ENCODE results near the gene CARD11. TPM values are rescaled to one million over a fixed set of nuclear protein-coding genes. Genes with fewer than 3 reads are reported as not detected.

Gene CARD11
- total RNA-seq, 1 experiment from 2014 or later: not detected

DNA sequence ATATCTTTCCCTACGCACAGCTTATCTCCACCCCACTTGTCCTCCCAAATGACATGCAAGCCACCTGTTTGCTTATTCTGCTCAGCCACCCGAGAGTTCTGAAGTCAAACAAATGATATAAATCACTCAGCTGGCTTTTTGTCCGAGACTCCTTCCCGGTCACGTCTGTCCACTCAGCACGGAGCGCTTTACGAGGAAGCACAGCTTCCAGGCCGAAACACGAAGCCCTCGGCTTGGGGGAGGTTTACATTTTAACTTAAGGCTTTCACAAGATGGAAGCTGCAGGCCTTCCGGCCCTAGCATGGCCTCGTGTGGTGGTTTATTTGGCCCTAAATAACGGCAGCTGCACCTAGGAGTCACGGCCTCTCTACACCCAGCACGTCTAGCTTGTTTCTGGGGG, 139.5 kb downstream of the CARD11 start:
- in situ Hi-C loops (cut with HindIII; ENCODE audit: low sequenced_read_pairs): no loop called here
- no peak for DNase-seq (ENCODE audit: low spot score)

DNA sequence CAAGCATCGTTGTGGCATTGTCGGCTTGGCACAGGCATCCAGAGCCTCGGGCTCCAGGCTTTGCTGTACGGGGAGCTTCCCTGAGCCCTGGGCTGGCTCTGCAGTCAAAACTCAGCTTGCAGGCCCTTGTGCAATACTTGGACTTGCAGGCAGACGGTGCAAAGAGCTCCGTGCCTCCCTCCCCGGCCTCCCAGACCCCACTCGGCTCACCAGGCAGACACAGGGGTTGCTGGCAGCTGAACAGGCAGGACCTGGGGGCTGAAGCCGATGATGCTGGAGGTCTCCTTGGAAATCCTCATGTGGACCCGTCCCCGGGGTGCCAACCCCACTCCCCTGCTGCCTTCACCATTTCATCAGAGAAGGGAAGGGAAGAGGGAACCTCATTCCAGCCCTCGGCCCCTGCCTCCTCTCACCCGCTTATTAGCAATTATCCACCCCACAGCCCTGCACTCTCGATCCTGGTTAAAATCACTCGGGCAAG, 139.9 kb downstream of the CARD11 start:
- DNase-seq (ENCODE audit: low spot score): no peak
- in situ Hi-C loops (cut with HindIII; ENCODE audit: low sequenced_read_pairs): no loop called here

DNA sequence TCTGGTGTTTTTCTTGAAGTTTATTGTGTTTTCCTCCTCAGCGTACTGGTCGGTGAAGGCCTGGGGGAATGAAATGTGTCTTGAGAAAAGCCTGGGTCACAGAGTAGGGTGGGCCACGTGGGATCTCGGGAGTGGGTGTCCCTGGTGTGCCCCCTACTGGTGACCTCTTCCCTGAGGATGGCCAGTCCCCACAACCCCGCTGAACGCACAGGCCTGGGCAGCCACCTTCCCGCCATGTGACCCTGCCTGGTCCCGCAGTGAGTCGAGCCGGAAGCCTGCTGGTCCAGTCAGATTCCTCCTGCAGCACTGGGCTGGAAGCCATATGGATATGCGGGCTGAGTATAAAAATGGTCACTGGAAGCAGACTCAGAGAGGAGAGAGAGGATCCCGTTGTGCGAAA, 146.6 kb downstream of the CARD11 start:
- no peak for DNase-seq (ENCODE audit: low spot score)
- in situ Hi-C loops (cut with HindIII; ENCODE audit: low sequenced_read_pairs): no loop called here

DNA sequence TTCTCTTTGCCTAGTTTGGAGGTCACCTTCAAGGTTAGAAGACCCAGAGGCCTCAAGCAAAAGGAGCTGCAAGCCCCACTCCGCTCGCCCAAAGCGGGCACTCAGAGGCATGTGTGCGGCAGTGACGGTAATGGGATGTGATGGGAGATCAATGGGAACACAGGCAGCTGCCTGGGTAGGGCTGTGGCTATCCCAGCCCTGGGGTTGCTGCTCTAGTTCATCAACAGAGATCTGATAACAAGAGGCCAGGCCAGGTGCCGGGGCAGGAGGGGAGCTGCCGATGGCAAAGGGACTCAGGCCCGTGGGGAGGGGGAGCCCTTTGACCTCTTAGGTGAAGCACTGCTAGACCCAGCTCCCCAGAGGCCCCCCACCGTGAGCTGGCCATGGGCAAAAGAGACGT, 147.5 kb downstream of the CARD11 start:
- in situ Hi-C loops (cut with HindIII; ENCODE audit: low sequenced_read_pairs): no loop called here
- DNase-seq (ENCODE audit: low spot score): no peak

DNA sequence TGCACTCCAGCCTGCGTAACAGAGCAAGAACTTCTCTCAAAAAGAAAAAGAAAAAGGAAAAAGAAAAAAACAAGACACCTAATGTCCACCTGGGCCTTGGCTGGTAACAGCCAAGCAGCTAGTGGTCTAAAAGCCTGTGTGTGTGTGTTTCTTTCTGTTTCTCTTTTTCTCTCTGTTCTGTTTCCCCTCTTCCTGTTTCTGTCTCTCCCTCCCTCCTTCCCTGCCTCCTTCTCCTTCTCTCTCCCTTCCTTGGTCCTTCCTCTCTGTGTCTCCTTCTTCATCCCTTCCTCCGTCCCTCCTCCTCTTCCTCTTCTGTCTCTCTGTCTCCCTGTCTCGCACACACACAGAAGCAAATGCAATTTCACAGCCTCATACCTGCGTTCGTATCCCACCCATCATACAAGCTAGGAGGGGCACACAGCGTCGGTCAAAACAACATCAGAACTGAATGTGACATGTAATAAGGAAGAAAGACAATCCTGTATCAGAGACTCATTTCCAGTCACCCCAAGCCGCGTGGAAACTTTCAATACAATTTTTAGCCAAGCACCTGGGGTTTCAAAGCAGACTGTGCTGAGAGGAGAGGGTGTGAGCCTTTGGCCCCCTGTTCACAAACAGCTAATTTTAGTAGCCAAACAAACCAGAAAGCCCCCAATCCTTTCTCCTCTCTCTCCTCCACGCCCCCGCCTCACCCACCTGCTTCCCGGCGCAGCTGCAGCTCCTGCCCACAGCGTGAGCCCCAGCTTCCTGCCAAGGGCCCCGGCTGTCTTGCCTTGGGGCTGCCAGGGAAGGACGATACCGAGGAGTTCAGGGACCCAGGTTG, 149.3 kb downstream of the CARD11 start:
- no peak for DNase-seq (ENCODE audit: low spot score)
- in situ Hi-C loops (cut with HindIII; ENCODE audit: low sequenced_read_pairs): no loop called here

DNA sequence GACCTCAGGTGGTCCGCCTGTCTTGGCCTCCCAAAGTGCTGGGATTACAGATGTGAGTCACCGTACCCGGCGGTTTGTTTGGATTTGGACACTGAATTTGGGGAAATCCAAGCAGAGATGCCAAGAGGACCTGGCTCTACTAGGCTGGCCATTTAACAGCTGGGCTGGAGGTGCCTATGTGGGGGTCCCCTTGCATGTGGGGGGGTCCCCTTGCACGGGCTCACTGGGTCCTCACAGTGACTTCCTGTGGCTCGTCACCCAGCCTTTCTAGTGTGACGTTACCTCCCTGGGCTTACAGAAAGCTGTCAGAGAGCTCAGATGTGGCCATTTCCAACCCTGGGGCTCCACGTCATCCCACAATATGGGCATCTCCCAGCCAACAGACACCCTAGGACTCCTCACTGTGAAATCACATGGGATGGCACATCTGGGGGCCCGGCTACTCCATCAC, 150.2 kb downstream of the CARD11 start:
- DNase-seq (ENCODE audit: low spot score): no peak
- in situ Hi-C loops (cut with HindIII; ENCODE audit: low sequenced_read_pairs): no loop called here

DNA sequence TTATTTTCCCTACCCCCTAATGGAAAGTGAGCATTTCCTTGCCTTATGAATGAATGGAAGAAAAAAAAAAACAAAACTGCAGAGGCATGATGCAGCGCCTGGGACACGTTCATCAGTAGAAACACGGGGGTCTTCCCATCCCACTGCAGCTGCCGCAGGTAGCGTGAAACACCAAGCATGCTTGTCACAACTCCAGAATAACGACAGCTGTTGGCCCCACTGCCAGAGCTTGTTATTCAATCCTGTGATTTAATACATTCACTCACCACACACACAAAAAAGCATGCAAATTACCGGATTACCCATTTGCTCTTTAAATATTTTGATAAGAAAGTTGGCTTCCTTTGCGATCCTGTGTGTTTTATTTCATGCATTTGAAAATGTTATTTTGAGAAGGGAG, 151.1 kb downstream of the CARD11 start:
- in situ Hi-C loops (cut with HindIII; ENCODE audit: low sequenced_read_pairs): no loop called here
- no peak for DNase-seq (ENCODE audit: low spot score)

DNA sequence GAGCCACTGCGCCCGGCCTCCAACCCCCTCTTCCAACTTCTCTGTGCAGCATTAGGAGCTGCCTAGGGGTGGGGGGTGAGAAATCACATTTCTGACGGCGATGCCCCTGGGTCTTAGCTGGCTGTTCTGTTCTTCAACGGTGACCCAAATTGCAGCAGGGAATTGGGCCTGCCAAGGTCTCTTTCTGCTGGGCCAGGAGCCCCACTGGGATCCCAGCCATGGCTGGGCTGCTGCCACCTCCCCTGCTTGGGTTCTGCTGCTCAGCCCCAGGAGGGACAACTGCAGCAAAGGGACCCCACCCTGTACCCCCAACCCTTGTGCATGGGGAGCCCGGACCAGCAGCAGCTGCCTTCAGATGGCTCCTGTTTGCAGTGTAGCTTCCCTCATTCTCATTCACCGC, 155.9 kb downstream of the CARD11 start:
- DNase-seq (ENCODE audit: low spot score): no peak
- in situ Hi-C loops (cut with HindIII; ENCODE audit: low sequenced_read_pairs): no loop called here

DNA sequence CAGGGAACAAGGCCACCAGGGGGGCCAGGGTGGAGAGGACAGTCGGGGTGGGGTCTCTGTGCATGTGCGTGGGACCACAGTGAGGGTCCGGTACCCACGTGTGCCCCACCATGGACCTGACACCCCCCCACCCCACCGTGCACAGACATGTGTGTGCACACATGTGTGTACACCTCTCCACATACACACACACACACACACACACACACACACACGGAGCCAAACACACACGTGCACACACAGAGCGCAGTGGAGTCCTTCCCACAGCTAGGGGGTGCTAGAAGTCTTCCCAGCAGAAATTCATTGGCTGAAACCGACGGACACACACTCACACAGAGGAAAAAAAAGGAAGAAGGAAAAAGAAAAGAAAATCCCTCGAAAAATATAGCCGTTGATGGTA, 156.8 kb downstream of the CARD11 start:
- in situ Hi-C loops (cut with HindIII; ENCODE audit: low sequenced_read_pairs): no loop called here
- peak; percentile 31 for DNase-seq (ENCODE audit: low spot score)

DNA sequence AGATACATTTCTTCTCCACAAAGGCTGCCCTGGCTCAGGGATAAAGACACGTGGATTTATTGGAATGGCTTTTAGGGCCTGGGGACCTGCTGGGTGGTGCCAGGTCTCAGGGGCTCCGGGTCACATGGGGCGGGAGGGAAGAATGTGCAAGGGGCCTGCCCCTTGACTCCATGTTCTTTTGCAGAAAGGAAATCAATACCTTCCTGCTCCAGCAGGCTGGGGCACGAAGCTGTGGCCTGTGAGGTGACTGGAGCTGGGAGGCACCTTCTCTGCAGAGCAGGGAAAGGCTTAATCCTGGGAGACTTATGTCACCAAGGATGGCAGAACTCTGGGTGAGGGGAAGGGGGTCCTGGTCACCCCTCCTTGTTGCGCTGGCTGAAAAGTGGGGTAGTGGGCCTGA, 157.3 kb downstream of the CARD11 start:
- no peak for DNase-seq (ENCODE audit: low spot score)
- in situ Hi-C loops (cut with HindIII; ENCODE audit: low sequenced_read_pairs): no loop called here

DNA sequence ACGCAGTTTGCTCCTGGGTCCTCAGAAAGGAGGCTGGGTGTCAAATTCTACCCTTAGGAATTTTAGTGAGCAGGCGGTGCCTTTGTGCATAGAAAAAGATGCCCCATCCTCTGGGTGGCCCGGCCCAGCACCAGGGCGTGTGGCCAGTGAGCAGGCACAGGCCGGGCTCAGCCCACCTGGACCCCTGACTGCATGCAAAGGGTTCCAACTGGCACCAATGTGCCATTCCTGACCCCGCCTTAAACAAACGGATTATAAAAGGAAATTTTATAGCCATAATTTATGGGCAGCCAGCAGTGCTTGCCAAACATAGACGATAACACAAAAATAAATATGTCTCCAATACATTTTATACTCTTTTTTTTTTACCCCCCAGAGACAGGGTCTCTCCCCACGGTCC, 159.5 kb downstream of the CARD11 start:
- in situ Hi-C loops (cut with HindIII; ENCODE audit: low sequenced_read_pairs): no loop called here
- no peak for DNase-seq (ENCODE audit: low spot score)

DNA sequence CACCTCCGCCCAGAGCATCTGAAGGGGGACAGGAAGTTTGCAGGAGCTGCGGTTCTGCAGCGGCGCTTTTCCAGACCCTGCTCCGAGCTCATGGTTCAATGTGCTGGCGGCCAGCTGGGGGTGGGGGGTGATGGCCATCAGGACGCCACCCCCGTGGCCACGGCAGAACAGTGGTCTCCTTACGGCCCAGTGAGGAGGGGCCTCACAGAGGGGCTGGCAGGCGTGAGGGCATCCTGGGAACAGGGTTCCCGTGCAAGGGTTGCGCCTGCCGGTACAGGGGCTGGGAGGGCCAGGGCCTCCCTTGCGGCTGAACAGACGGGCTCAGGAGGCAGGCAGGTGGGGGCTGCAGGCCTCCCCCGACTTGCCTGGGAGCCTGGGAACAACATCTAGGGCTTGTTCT, 160.6 kb downstream of the CARD11 start:
- in situ Hi-C loops (cut with HindIII; ENCODE audit: low sequenced_read_pairs): no loop called here
- DNase-seq (ENCODE audit: low spot score): no peak

DNA sequence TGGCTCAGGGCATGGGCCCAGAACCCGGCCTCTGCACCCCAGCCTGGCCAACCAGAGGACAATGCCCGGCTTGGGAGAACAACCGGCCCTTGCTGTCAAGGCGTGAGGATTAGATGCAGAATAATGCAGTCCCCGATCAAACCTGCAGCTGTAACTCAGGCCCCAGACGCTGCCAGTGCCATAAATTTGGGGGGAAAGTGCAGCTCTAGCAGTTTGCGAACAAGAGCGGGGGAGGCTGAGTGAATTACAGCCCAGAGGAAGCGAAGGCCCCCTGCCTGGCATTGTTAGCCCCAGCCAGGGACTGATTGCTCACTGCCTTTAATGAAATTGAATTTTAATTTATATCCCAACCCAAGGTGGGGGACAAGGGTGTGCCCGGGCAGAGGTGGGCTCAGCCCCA, 161.6 kb downstream of the CARD11 start:
- in situ Hi-C loops (cut with HindIII; ENCODE audit: low sequenced_read_pairs): no loop called here
- DNase-seq (ENCODE audit: low spot score): no peak

DNA sequence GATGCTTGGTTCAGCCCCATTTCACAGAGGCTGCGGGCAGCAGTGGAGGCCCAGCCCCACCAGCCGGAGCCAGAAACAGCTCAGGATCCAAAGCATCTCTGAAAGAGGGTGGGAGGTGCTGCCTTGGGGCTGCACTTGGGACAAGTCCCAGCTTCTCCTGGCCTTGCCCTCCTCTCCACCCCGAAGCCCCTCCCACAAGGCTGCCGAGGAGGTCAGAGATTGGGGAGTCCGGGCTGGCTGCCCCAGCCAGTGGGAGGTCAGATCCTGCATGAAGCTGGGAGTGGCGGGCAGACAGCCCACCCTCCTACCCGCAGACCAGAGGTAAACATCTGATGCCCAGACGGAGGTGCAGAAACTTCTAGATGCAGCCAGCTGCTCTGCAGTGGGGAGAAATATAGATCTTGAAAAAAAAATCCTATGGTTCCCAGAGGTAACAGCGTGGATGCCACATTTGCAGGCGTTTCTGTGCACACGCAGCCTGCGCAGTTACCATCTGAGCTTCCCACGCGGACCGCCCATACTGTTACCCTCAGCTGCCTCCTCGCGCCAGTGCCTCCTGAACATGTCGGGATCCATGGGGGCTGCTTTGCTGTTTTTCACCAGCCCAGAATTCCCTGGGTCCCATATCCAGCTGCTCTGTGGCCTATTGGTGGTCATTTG, 162.7 kb downstream of the CARD11 start:
- no peak for DNase-seq (ENCODE audit: low spot score)
- in situ Hi-C loops (cut with HindIII; ENCODE audit: low sequenced_read_pairs): no loop called here

DNA sequence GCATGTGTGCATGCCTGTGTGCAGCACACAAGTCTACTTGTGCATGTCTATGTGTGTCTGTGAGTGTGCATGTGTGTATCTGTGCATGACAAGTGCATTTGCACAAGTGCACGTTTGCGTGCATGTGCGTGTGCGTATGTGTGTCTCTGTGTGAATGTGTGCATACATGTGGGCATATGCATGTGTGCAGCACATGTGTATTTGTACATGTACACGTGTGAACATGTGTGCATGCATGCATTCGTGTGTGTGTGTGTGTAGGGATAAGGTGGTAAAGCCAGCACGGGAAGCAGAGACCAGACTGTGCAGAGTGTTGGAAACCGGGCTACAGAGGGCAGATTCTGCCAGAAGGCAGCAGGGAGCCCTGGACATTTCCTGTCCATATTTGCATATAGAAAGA, 163.6 kb downstream of the CARD11 start:
- in situ Hi-C loops (cut with HindIII; ENCODE audit: low sequenced_read_pairs): no loop called here

DNA sequence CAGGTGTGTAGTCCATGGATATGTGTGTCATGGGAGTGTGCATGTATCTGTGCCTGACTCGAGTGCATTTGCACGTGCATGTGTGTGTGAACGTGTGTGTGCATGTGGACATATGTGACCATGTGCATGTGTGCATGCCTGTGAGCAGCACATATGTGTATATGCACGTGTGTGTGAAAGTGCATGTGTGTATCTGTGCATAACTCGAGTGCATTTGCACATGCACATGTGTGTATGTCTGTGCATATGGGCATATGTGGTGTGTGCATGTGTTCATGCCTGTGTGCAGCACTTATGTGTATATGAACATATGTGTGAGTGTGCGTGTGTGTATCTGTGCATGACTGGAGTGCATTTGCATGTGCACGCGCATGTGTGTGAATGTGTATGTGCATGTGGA, 164.3 kb downstream of the CARD11 start:
- no peak for DNase-seq (ENCODE audit: low spot score)
- in situ Hi-C loops (cut with HindIII; ENCODE audit: low sequenced_read_pairs): no loop called here

More for the DNA sequence above, 163.6 kb downstream of the CARD11 start:
- DNase-seq (ENCODE audit: low spot score): no peak

DNA sequence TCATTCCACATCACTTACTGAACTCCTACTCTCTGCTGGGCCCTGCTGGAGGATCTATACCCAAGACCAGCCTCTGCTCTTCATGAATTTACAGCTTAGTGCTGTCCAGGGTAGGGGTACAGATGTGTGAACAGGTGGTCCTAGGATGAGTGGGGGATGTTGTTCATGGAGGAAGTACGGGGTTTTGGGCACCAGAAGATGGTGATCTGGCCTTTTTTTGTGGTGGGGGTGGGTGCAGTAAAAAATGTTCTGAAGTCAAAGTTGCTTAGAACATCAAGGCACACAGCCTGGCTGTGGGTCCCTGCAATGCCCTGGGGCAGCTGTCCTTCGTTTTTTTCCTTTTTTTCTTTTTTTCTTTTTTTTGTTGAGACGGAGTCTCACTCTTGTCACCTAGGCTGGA, 165.4 kb downstream of the CARD11 start:
- in situ Hi-C loops (cut with HindIII; ENCODE audit: low sequenced_read_pairs): no loop called here
- no peak for DNase-seq (ENCODE audit: low spot score)

DNA sequence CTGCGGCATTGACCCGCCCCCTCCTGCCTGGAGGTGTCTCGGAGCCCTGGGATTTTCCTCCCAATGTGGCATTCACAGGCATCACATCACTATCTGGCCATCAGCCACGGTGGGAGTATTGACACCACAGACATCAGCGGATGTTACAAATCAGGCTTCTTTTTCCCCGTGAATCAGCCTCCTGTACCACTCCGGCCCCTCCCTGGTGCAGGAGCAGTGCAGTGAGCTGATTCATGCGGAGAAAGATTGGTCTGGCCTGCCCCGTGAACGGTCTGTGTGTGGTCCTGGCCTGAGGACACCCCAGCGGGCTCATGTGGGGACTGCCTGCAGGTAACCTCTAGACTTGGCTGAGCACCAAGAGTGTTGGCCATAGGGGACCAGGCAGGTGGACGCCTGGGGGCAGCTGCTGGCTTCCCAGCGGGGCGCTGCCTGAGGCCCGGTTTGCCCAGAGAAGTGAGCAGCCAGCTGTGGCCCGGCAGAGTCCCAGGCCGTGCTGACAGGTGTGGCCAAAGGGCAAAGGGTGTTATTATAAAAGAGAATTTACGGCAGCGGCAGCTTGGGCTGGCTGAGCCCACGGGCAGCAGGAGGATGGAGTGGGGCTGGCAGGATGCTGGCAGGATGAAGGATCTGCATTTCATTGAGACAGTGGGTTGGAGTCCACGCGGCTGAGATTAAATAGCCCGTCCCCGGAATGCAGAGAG, 167.5 kb downstream of the CARD11 start:
- DNase-seq (ENCODE audit: low spot score): no peak

DNA sequence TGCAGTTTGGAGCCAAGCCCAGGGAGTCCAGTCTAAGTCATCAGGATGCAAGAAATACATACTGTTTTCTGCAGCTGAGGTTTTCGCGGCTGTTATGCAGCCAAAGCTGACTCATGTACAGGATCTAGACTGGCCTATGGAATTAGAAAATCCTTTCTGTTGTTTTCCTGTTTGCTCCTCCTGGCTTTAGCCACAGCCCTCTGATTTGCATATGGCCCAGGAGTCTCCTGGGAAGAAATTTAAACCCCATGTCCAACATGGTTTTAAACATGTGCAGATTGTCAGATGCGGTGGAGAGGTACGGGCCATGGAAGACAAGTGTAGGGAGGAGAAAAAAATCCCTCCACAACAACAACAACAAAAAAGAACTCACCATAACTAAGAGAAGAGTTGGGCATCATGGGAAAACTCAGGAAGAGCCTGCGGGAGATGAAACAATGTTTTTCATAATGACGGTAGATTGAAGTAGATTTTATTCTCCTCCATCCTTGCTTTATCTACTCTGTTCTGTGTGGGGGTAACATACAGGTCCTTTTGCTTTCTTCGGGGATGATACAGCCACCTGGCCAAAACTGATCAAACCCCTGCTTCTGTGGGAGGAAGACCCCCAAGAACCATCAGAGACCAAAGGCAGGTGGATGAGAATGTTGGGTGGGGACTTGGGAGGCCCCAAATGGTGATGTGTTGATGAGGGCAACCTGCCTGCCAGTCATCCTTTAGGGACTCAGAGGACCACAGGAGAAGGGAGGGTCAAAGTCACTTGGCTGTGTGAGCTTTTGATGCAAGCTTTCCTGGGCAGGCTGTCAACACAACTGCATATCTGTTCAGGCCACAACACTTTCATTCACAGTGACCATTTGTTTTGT, 169.7 kb downstream of the CARD11 start:
- in situ Hi-C loops (cut with HindIII; ENCODE audit: low sequenced_read_pairs): no loop called here
- DNase-seq (ENCODE audit: low spot score): peak; percentile 47

More for the DNA sequence above, 167.5 kb downstream of the CARD11 start:
- in situ Hi-C loops (cut with HindIII; ENCODE audit: low sequenced_read_pairs): no loop called here
